IgD-negative memory B cell (primary cell): Measurements from ENCODE around the gene CCNB1. TPM values are rescaled to one million over a fixed set of nuclear protein-coding genes. Genes with fewer than 3 reads are reported as not detected.
"Not testable (repeated sequence)": the region's sequence is repeated elsewhere in the genome, so short reads cannot be mapped to it uniquely, and the experiment has no call there.

Experiments used
- H3K27ac Mint-ChIP-seq, 3 donors: one replicate each; pipeline ENCODE4 v1.8.0; 2020 to 2022; ENCODE audit warnings: mild to moderate bottlenecking in 3 of 3, mixed read lengths in 3 of 3, moderate library complexity in 1 of 3
- H3K27me3 Mint-ChIP-seq: one replicate; pipeline ENCODE4 v1.8.0; 2021; ENCODE audit warnings: mixed read lengths
- H3K36me3 Mint-ChIP-seq: one replicate; pipeline ENCODE4 v1.8.0; 2020; ENCODE audit warnings: mild to moderate bottlenecking, mixed read lengths
- H3K4me1 Mint-ChIP-seq, 3 donors: one replicate each; pipeline ENCODE4 v1.8.0; 2020 to 2022; ENCODE audit warnings: mixed read lengths in 3 of 3, mild to moderate bottlenecking in 1 of 3
- H3K4me3 Mint-ChIP-seq, 4 donors: one replicate each; pipeline ENCODE4 v1.8.0; 2020 to 2022; ENCODE audit warnings: mild to moderate bottlenecking in 4 of 4, mixed read lengths in 4 of 4, moderate library complexity in 3 of 4
- H3K9me3 Mint-ChIP-seq, 3 donors: one replicate each; pipeline ENCODE4 v1.8.0; 2020 to 2021; ENCODE audit warnings: mixed read lengths in 3 of 3, mild to moderate bottlenecking in 1 of 3
- polyA plus RNA-seq: library from polyadenylated mRNA; unstranded; fragments of 300-500 nt; fragmentation: Illumina TruSeq; gene quantifications from one replicate; pipeline ENCODE4 v1.2.3, GENCODE V29; 2021

The CCNB1 gene
- polyA plus RNA-seq, 1 donor from 2014 or later = 7.7 TPM

GRCh38 chr5:69156456-69156855 is 10.5 kb upstream of the CCNB1 start:
- Mint-ChIP-seq H3K4me1 (no peaks in the 10 kb centered on the region), H3K36me3 (no peaks in the 10 kb centered on the region), H3K27me3 (no peaks in the 10 kb centered on the region), H3K4me3 (no peak overlapping the region), H3K9me3 (no peaks in the 10 kb centered on the region), H3K27ac (no peak overlapping the region)

DNA sequence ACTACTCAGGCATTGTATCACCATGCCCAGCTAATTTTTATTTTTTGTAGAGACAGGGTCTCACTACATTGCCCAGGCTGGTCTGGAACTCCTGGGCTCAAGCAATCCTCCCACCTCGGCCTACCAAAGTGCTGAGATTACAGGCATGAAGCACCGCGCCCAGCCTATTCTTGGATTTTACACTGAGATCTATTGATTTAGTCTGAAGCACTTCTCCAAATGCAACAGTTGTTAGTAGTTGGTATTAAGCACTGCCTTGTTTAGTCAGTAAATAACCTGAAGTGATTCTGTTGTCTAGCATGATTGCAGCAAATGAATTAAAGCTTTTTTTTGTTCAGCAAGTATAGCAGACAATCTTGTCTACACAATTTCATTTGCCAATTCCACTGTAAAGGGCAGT is 8.9 kb upstream of the CCNB1 start:
- Mint-ChIP-seq H3K4me1 (no peaks in the 10 kb centered on the region), H3K27me3 (no peaks in the 10 kb centered on the region), H3K4me3 (no peak overlapping the region), H3K9me3 (no peaks in the 10 kb centered on the region), H3K27ac (no peak overlapping the region), H3K36me3 (no peaks in the 10 kb centered on the region)

DNA sequence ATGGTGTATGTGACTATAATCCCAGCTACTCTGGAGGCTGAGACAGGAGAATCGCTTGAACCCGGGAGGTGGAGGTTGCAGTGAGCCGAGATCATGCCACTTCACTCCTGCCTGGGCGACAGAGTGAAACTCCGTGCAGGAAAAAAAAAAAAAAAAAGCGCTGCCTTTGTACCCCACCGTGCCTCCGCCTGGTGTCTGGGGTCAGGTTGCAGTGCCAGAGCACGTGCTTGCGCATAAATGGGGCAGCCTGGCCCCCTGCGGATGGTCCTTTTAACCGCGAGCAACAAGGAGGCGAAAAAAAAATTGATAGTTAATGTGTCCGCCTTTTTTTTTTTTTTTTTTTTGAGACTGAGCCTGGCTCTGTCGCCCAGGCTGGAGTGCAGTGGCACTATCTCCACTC is 6.3 kb upstream of the CCNB1 start:
- Mint-ChIP-seq H3K4me1 (peaks cover 0 to under 1% (median 0%) of the 10 kb centered on the region in 3 donors), H3K4me3 (no peak overlapping the region), H3K36me3 (no peaks in the 10 kb centered on the region), H3K9me3 (no peaks in the 10 kb centered on the region), H3K27ac (no peak overlapping the region), H3K27me3 (no peaks in the 10 kb centered on the region)

DNA sequence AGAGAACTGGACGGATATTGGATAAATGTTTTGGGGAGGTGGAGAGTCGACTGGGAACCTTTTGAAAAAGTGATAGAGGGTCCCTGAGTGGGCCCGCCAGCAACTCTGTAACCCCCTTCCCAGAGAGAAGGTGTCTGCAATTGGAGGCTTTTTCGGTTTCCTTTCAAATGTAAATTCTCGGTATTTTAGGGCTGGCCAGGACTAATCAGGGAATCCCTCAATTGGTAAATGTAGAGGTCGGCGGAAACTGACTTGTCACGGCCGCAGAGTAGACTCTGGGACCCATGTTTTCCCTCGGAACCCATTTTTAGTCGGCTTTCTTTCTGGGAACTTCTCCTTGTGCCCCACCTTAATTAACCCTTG is 524 bp downstream of the CCNB1 start:
- peak overlapping the region; percentile 88 to 98 (median 94) for H3K27ac Mint-ChIP-seq
- H3K4me3 Mint-ChIP-seq = peak overlapping the region; percentile 89 to 98 (median 94)
- H3K36me3 Mint-ChIP-seq = peaks cover 3% of the 10 kb centered on the region
- H3K9me3 Mint-ChIP-seq = no peaks in the 10 kb centered on the region
- peaks cover 3% of the 10 kb centered on the region for H3K27me3 Mint-ChIP-seq
- peaks cover 11 to 22% (median 18%) of the 10 kb centered on the region in 3 donors for H3K4me1 Mint-ChIP-seq

DNA sequence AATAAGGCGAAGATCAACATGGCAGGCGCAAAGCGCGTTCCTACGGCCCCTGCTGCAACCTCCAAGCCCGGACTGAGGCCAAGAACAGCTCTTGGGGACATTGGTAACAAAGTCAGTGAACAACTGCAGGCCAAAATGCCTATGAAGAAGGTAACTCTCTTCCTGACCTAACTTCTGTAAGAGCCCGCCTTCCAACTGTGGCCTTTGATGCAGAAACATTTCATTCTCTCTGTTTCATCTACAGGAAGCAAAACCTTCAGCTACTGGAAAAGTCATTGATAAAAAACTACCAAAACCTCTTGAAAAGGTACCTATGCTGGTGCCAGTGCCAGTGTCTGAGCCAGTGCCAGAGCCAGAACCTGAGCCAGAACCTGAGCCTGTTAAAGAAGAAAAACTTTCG is 979 bp downstream of the CCNB1 start:
- H3K9me3 Mint-ChIP-seq = no peaks in the 10 kb centered on the region
- H3K36me3 Mint-ChIP-seq = peaks cover 3% of the 10 kb centered on the region
- H3K27ac Mint-ChIP-seq = peak overlapping the region; percentile 59 to 94 (median 88)
- peak overlapping the region; percentile 89 to 98 (median 94) for H3K4me3 Mint-ChIP-seq
- peaks cover 3% of the 10 kb centered on the region for H3K27me3 Mint-ChIP-seq
- peaks cover 11 to 22% (median 18%) of the 10 kb centered on the region in 3 donors for H3K4me1 Mint-ChIP-seq

DNA sequence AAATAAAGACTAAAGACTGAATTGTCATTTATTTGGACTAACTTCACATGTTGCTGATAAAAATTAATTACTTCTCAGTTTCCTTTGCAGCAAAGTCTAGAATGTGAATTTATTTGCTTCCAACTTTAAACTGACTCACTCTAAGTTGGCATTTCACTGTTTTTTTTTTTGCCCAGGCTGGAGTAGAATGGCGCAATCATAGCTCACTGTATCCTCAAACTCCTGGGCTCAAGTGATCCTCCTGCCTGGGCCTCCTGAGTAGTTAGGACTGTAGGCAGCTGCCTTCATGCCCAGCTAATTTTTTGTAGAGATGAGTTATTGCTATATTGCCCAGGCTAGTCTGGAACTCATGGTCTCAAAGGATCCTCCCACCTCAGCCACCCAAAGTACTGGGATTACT is 3.5 kb downstream of the CCNB1 start:
- Mint-ChIP-seq H3K4me3 (no peak overlapping the region), H3K36me3 (peaks cover 6% of the 10 kb centered on the region), H3K4me1 (peaks cover 11 to 22% (median 18%) of the 10 kb centered on the region in 3 donors), H3K9me3 (no peaks in the 10 kb centered on the region), H3K27me3 (peaks cover 3% of the 10 kb centered on the region), H3K27ac (no peak overlapping the region)

DNA sequence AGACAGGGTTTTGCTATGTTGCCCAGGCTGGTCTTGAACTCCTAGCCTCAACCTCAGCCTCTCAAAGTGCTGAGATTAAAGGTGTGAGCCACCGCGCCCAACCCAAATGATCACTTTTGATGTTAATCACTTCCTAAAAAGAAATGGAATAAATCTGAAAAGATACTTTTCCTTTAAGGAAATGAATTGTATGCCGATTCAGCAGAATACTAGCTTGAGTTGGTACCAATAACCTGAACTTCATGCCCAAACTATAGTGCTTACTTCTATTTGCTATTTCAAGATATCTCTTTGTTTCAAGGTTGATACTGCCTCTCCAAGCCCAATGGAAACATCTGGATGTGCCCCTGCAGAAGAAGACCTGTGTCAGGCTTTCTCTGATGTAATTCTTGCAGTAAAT is 4.0 kb downstream of the CCNB1 start:
- no peak overlapping the region for H3K4me3 Mint-ChIP-seq
- H3K27ac Mint-ChIP-seq = no peak overlapping the region
- H3K4me1 Mint-ChIP-seq = peaks cover 11 to 22% (median 16%) of the 10 kb centered on the region in 3 donors
- peaks cover 6% of the 10 kb centered on the region for H3K36me3 Mint-ChIP-seq
- no peaks in the 10 kb centered on the region for H3K9me3 Mint-ChIP-seq
- H3K27me3 Mint-ChIP-seq = peaks cover 3% of the 10 kb centered on the region

GRCh38 chr5:69181659-69182293 is 14.8 kb downstream of the CCNB1 start:
- H3K9me3 Mint-ChIP-seq, H3K36me3 Mint-ChIP-seq, H3K27me3 Mint-ChIP-seq, H3K4me3 Mint-ChIP-seq: not testable (repeated sequence)
- Mint-ChIP-seq H3K27ac (peak overlapping the region in 1 of 3 donors; percentile 63), H3K4me1 (peaks cover 7 to 16% (median 11%) of the 10 kb centered on the region in 3 donors)

DNA sequence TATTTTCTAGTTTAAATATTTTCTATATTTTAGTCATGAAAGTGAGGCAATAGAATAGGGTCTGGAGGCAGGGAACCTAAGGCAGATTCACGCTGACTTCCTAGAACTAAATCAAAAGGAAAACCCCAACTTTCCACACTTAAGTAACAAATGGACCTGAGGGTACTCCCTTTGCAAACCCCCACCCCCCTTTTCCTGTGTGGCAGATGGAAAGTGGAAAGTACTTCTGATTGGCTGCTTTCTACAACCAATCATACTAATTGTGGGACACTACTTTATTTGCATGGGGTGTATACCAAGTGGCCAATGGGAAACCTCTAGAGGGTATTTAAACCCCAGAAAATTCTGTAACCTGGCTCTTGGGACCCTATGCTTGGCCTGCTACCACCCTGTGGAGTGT is 17.7 kb downstream of the CCNB1 start:
- Mint-ChIP-seq H3K4me3 (no peak overlapping the region), H3K27ac (no peak overlapping the region), H3K4me1 (peaks cover 3 to 7% (median 5%) of the 10 kb centered on the region in 3 donors), H3K36me3 (no peaks in the 10 kb centered on the region), H3K9me3 (peaks cover 0 to 1% (median 0%) of the 10 kb centered on the region in 3 donors), H3K27me3 (no peaks in the 10 kb centered on the region)

- Mint-ChIP-seq H3K36me3 (no peaks in the 10 kb centered on the region), H3K27me3 (no peaks in the 10 kb centered on the region), H3K4me1 (peaks cover 9 to 13% (median 10%) of the 10 kb centered on the region in 3 donors), H3K27ac (no peak overlapping the region), H3K9me3 (no peaks in the 10 kb centered on the region), H3K4me3 (peak overlapping the region in 2 of 4 donors; percentile 72 to 77)
Observed at GRCh38 chr5:69187342-69187741, 20.4 kb downstream of the CCNB1 start.

- Mint-ChIP-seq H3K36me3 (peaks cover 2% of the 10 kb centered on the region), H3K4me3 (peak overlapping the region; percentile 91 to 96 (median 93)), H3K9me3 (no peaks in the 10 kb centered on the region), H3K27ac (peak overlapping the region; percentile 80 to 93 (median 90)), H3K27me3 (no peaks in the 10 kb centered on the region), H3K4me1 (peaks cover 9 to 13% (median 10%) of the 10 kb centered on the region in 3 donors)
Observed at GRCh38 chr5:69188811-69189161, 21.8 kb downstream of the CCNB1 start.

DNA sequence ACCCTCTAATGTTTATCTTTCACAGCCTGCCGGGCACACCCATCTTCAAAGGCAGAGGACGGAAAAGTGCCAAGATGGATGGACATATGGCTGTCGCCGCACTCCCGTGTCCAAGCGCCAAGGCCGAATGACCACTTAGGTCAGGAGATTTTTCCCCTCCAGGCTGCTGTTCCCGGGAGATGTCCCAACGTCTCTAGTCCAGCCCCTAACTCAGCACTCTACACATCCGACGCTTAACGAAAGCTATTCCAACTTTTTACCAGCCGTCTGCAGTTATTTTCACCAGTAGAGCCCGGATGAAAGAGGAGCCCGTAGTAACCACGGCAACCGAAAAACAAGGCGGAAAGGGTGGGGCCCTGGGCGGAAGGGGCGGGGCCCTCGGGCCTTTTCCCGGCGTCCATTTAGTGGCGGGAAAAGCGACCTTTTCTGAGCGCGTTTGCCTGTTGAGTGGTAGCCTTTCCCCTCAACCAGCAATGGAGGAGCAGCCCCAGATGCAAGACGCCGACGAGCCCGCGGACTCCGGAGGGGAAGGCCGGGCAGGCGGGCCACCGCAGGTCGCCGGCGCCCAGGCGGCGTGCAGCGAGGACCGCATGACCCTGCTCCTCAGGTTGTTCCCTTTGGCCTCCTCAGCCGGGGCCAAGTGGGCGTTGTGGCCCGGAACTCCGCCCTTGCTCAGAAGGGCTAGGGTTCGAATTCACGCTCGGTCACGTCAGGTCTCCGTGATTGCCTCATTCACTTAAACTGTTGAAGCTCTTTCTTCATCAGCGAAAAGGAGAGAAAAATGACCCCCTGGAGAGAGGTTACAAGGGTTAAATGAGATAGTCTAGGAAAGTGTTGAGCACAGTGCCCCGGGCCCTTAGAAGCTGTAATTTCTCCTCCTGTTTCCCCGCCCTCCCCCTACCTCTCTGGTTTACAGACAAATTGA is 22.5 kb downstream of the CCNB1 start, which contains the start of gene CENPH:
TSS of gene CENPH (plus strand) at position 422 of the 925 bp plus-strand sequence. CDS start at position 474, 52 bp downstream.
- Mint-ChIP-seq H3K27ac (peak within 1 kb of the TSS; percentile 80 to 93 (median 90)), H3K4me3 (peak within 1 kb of the TSS; percentile 91 to 96 (median 93)), H3K36me3 (peaks cover 2% of the 10 kb centered on the region), H3K4me1 (peaks cover 9 to 13% (median 10%) of the 10 kb centered on the region in 3 donors), H3K27me3 (no peaks in the 10 kb centered on the region), H3K9me3 (no peaks in the 10 kb centered on the region)

- no peaks in the 10 kb centered on the region for H3K27me3 Mint-ChIP-seq
- H3K4me3 Mint-ChIP-seq = no peak overlapping the region
- H3K27ac Mint-ChIP-seq = no peak overlapping the region
- no peaks in the 10 kb centered on the region for H3K9me3 Mint-ChIP-seq
- peaks cover 0 to 8% (median 6%) of the 10 kb centered on the region in 3 donors for H3K4me1 Mint-ChIP-seq
- H3K36me3 Mint-ChIP-seq = peaks cover 2% of the 10 kb centered on the region
Observed at GRCh38 chr5:69202497-69202896, 35.5 kb downstream of the CCNB1 start.

DNA sequence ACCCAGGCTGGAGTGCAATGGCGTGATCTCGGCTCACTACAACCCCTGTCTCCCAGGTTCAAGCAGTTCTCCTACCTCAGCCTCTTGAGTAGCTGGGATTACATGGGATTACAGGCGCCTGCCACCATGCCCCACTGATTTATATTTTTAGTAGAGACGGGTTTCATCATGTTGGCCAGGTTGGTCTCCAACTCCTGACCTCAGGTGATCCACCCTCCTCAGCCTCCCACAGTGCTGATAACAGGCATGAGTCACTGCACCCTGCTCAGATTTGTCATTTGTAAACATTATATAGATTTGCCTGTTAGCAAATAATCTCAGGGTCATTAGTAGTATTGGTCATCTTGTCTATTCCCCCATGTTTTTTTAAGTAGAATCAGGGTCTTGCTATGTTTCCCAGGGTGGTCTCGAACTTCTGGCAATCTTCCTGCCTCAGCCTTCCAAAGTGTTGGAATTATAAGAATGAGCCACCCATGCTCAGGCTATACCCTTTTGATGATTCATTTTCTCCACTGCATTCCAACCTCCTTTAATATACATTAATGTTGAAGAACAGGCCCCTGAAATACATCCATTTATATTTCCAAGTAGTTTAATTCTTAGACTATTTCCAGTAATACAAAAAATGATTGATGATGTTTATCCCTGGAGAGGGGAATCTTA is 39.7 kb downstream of the CCNB1 start:
- Mint-ChIP-seq H3K27me3 (no peaks in the 10 kb centered on the region), H3K27ac (no peak overlapping the region), H3K36me3 (peaks cover 2% of the 10 kb centered on the region), H3K4me3 (no peak overlapping the region), H3K4me1 (no peaks in the 10 kb centered on the region), H3K9me3 (no peaks in the 10 kb centered on the region)

DNA sequence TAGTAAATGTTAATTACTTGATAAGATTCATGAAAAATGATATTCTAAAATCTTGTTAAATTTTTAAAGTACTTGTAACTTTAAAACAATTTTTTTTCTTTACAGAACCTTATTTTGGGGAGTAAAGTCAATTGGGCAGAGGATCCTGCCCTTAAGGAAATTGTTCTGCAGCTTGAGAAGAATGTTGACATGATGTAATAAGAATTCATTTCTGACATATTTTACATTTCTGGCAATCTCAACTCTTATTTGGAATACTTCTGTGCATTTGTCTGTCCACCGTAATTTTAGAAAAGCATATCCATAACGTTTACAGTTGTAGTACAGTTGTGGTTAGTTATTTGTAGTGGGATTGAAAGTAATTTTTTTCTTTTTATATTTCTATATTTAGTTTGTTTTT is 42.7 kb downstream of the CCNB1 start:
- Mint-ChIP-seq H3K27ac (no peak overlapping the region), H3K9me3 (no peaks in the 10 kb centered on the region), H3K4me1 (peaks cover 0 to 2% (median 0%) of the 10 kb centered on the region in 3 donors), H3K27me3 (no peaks in the 10 kb centered on the region), H3K4me3 (no peak overlapping the region), H3K36me3 (no peaks in the 10 kb centered on the region)
